A549 (cell line): ENCODE results near the gene BRD1. TPM values are rescaled to one million over a fixed set of nuclear protein-coding genes. Genes with fewer than 3 reads are reported as not detected.

ENCODE experiments used
- ATAC-seq, 2 experiments: fragments of 200-7000 bp in 1 of 2; fragments of >200 bp in 1 of 2; cut with Nextera tagmentation in 1 of 2; cut with Tn5 transposase in 1 of 2; 3 replicates each; pipeline versions ENCODE4 v1.8.0 to v1.9.1; 2018 to 2020; ENCODE audit warnings: mild to moderate bottlenecking in 1 of 2, moderate library complexity in 1 of 2
- CTCF ChIA-PET: fragments of 300-600 bp; sonication (Branson Sonifier 250); formaldehyde crosslinking; extraction: SDS; loops from one replicate; lab custom pipeline; 2021; ENCODE audit warnings: antibody characterized with exemption, inconsistent platforms; lab: Yijun Ruan, JAX
- POLR2A ChIA-PET: fragments of 350-600 bp; formaldehyde crosslinking; extraction: SDS; loops from one replicate; lab custom pipeline; 2021; ENCODE audit warnings: antibody characterized with exemption, inconsistent platforms; lab: Yijun Ruan, JAX
- DNase-seq, 2 experiments: peaks; one replicate each; pipeline versions ENCODE4 v3.0.0 to v3.0.0-alpha.2; 2011 to 2016; ENCODE audit warnings: low read depth in 1 of 2, low spot score in 1 of 2
- FAIRE-seq: peaks from 2 replicates; lab custom pipeline; 2011; peaks lifted over from hg19 to GRCh38; lab: Jason Lieb, UNC
- H3K27ac ChIP-seq, 2 experiments: fragments of >200 bp; sonication (Bioruptor Twin); formaldehyde crosslinking; 3 replicates each; pipeline ENCODE4 v1.5.1; 2016 to 2017
- H3K4me1 ChIP-seq: fragments of >200 bp; sonication (Bioruptor Twin); formaldehyde crosslinking; 3 replicates; pipeline ENCODE4 v1.6.1; 2016
- H3K4me2 ChIP-seq: fragments of >200 bp; sonication (Bioruptor Twin); formaldehyde crosslinking; 3 replicates; pipeline ENCODE4 v1.6.1; 2016
- H3K4me3 ChIP-seq: fragments of >200 bp; sonication (Bioruptor Twin); formaldehyde crosslinking; 3 replicates; pipeline ENCODE4 v1.5.1; 2016
- H3K9me3 ChIP-seq: fragments of >200 bp; sonication (Bioruptor Twin); formaldehyde crosslinking; 3 replicates; pipeline ENCODE4 v1.6.1; 2016
- CHD2 ChIP-seq: fragments of 150-350 bp; IDR thresholded peaks from 2 replicates; pipeline ENCODE4 v1.6.1; 2014; ENCODE audit warnings: low read length; ENCODE audit not compliant: partially characterized antibody
- EP300 ChIP-seq, 2 experiments: fragments of >200 bp; sonication (Bioruptor Twin); formaldehyde crosslinking; IDR thresholded peaks; 2 replicates in 1 of 2; 3 replicates in 1 of 2; pipeline ENCODE4 v1.6.1; 2016 to 2017
- HOXA7 ChIP-seq: fragments of 250-450 bp; sonication (Bioruptor Pico); IDR thresholded peaks from 2 replicates; pipeline ENCODE4 v1.5.0; 2020; ENCODE audit warnings: mild to moderate bottlenecking, moderate library complexity
- HOXB5 ChIP-seq: fragments of 250-450 bp; sonication (Bioruptor Pico); IDR thresholded peaks from 2 replicates; pipeline ENCODE4 v1.5.0; 2020; ENCODE audit warnings: mild to moderate bottlenecking, moderate library complexity
- JUNB ChIP-seq: fragments of >200 bp; sonication (Bioruptor Twin); formaldehyde crosslinking; IDR thresholded peaks from 2 replicates; pipeline ENCODE4 v1.6.1; 2016
- KDM1A ChIP-seq: fragments of 200-600 bp; sonication (generic); IDR thresholded peaks from 2 replicates; pipeline ENCODE4 v1.6.1; 2016; ENCODE audit warnings: low read depth, mild to moderate bottlenecking
- MAFK ChIP-seq: fragments of 450-650 bp; IDR thresholded peaks from 2 replicates; pipeline ENCODE4 v1.6.1; 2014; ENCODE audit not compliant: partially characterized antibody
- MYC ChIP-seq: IDR thresholded peaks from 2 replicates; pipeline ENCODE4 v1.6.1; 2012; ENCODE audit warnings: mild to moderate bottlenecking, inconsistent platforms, low read length, improper control_type of control experiment, borderline replicate concordance
- NPAS2 ChIP-seq: fragments of 250-450 bp; sonication (Bioruptor Pico); IDR thresholded peaks from 2 replicates; pipeline ENCODE4 v1.8.0; 2022; ENCODE audit warnings: mild to moderate bottlenecking, moderate library complexity, borderline replicate concordance
- NR3C1 ChIP-seq: fragments of >200 bp; sonication (Bioruptor Twin); formaldehyde crosslinking; IDR thresholded peaks from 3 replicates; pipeline ENCODE4 v1.6.1; 2017
- PHF8 ChIP-seq: fragments of 200-600 bp; sonication (generic); IDR thresholded peaks from 2 replicates; pipeline ENCODE4 v1.6.1; 2016; ENCODE audit warnings: low read depth, mild to moderate bottlenecking, antibody characterized with exemption, moderate library complexity, borderline replicate concordance
- POLR2A ChIP-seq: IDR thresholded peaks from 2 replicates; pipeline ENCODE4 v1.6.1; 2012; ENCODE audit warnings: mild to moderate bottlenecking, low read length
- POLR2AphosphoS2 ChIP-seq: conservative IDR thresholded peaks from 2 replicates; pipeline ENCODE4 v1.6.1; 2012; ENCODE audit warnings: low read length, improper control_type of control experiment, inconsistent platforms
- RAD21 ChIP-seq, 2 experiments: fragments of >200 bp in 1 of 2; sonication (Bioruptor Twin) in 1 of 2; formaldehyde crosslinking in 1 of 2; IDR thresholded peaks in 1 of 2; conservative IDR thresholded peaks in 1 of 2; 2 replicates in 1 of 2; 3 replicates in 1 of 2; pipeline ENCODE4 v1.6.1; 2012 to 2018; ENCODE audit warnings: inconsistent platforms in 1 of 2
- RARB ChIP-seq: fragments of 250-450 bp; sonication (Bioruptor Pico); IDR thresholded peaks from 2 replicates; pipeline ENCODE4 v1.8.0; 2021; ENCODE audit warnings: mild to moderate bottlenecking, moderate library complexity
- RCOR1 ChIP-seq: fragments of 150-350 bp; IDR thresholded peaks from 2 replicates; pipeline ENCODE4 v1.6.1; 2014; ENCODE audit warnings: antibody characterized with exemption, low read length, low read depth
- RNF2 ChIP-seq: fragments of 200-600 bp; sonication (generic); IDR thresholded peaks from 2 replicates; pipeline ENCODE4 v1.6.1; 2016; ENCODE audit warnings: low read depth, mild to moderate bottlenecking, antibody characterized with exemption, moderate library complexity, borderline replicate concordance
- TFCP2L1 ChIP-seq: fragments of 250-450 bp; sonication (Bioruptor Pico); IDR thresholded peaks from 2 replicates; pipeline ENCODE4 v1.5.0; 2021; ENCODE audit warnings: mild to moderate bottlenecking
- TP53 ChIP-seq: fragments of 250-450 bp; sonication (Bioruptor Pico); IDR thresholded peaks from 2 replicates; pipeline ENCODE4 v1.5.0; 2021; ENCODE audit warnings: mild to moderate bottlenecking, moderate library complexity
- ZFP36 ChIP-seq: fragments of 450-650 bp; IDR thresholded peaks from 2 replicates; pipeline ENCODE4 v1.6.1; 2014; ENCODE audit warnings: borderline replicate concordance; ENCODE audit not compliant: partially characterized antibody
- WGBS: methylation state at CpG from one replicate; pipeline ENCODE4 v1.1.6; 2017; ENCODE audit errors: missing lambda C conversion rate; 5-methylcytosine and 5-hydroxymethylcytosine counted together
- polyA plus RNA-seq, 4 experiments: library from polyadenylated mRNA; depleted of rRNA in 3 of 4; stranded (reverse); fragments of >200 nt; fragmentation: RNase III in 1 of 4; extraction: RNeasy Plus Mini Kit Qiagen cat#74134 plus additional on column Dnase treatment in 1 of 4; gene quantifications; 2 replicates in 3 of 4; 3 replicates in 1 of 4; pipeline ENCODE4 v1.2.3, GENCODE V29; 2011 to 2017
- TF ChIP-seq, protein P1 (sequence below): IDR thresholded peaks from 2 replicates; pipeline ENCODE4 v1.6.1; 2012
- TF ChIP-seq, protein P2 (sequence below): fragments of 250-450 bp; sonication (Bioruptor Pico); IDR thresholded peaks from 2 replicates; pipeline ENCODE4 v1.5.0; 2020; ENCODE audit warnings: low read depth, mild to moderate bottlenecking, moderate library complexity
- TF ChIP-seq, protein P3 (sequence below): IDR thresholded peaks from 2 replicates; pipeline ENCODE4 v1.6.1; 2012
- TF ChIP-seq, protein P4 (sequence below): fragments of 250-450 bp; sonication (Bioruptor Pico); IDR thresholded peaks from 2 replicates; pipeline ENCODE4 v1.5.0; 2021; ENCODE audit warnings: mild to moderate bottlenecking, moderate library complexity, borderline replicate concordance
- TF ChIP-seq, protein P5 (sequence below): fragments of 200-600 bp; sonication (generic); IDR thresholded peaks from 2 replicates; pipeline ENCODE4 v1.6.1; 2016; ENCODE audit warnings: antibody characterized with exemption, mild to moderate bottlenecking, moderate library complexity
- TF ChIP-seq, protein P6 (sequence below): fragments of >200 bp; sonication (Bioruptor Twin); formaldehyde crosslinking; IDR thresholded peaks from 3 replicates; pipeline ENCODE4 v1.6.1; 2016
- TF ChIP-seq, protein P7 (sequence below): fragments of 150-350 bp; IDR thresholded peaks from 2 replicates; pipeline ENCODE4 v1.6.1; 2014; ENCODE audit warnings: low read depth, mild to moderate bottlenecking, low read length

Gene BRD1
- polyA plus RNA-seq, 2 of the 4 experiments (the other 2 are of a cell fraction) = 3.7 to 11.5 TPM

DNA sequence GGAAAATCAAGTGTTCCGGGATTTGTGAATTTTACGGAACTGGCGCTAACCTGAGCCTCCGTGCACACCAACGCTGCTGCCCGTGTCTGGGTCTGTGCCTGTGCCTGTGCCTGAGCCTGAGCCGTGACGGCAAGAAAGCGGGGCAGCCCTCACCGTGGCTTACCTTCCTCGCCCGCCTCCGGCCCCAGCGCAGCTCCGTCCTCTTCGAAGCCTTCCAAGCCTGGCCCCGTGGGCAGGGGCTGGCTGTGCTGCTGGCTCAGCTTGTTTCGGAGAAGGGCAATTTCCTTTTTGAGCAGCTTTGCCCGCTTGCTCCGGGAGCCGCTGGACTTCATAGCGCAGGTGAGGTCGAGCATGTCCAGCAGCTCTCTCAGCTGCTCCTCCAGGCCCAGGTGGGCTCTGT, 33.8 kb downstream of the BRD1 start:
- FAIRE-seq = no peak
- H3K9me3 ChIP-seq = no peaks in the 10 kb centered on the region
- 96% methylated on average over 22 of the region's 23 CpGs for WGBS
- no peaks in the 10 kb centered on the region for H3K4me1 ChIP-seq
- POLR2A ChIA-PET = no interaction called here
- no peak overlapping the region for H3K27ac ChIP-seq
- ATAC-seq = no peak
- TF ChIP-seq HOXB5 (CRISPR knock-in tag) (no peak), RNF2 (no peak), TP53 (CRISPR knock-in tag) (no peak), ZFP36 (no peak), POLR2AphosphoS2 (no peak), RARB (CRISPR knock-in tag) (no peak), NPAS2 (CRISPR knock-in tag) (no peak), PHF8 (no peak), CHD2 (no peak)
- TF ChIP-seq, protein P1, sequence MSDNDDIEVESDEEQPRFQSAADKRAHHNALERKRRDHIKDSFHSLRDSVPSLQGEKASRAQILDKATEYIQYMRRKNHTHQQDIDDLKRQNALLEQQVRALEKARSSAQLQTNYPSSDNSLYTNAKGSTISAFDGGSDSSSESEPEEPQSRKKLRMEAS = no peak
- TF ChIP-seq, protein P2, sequence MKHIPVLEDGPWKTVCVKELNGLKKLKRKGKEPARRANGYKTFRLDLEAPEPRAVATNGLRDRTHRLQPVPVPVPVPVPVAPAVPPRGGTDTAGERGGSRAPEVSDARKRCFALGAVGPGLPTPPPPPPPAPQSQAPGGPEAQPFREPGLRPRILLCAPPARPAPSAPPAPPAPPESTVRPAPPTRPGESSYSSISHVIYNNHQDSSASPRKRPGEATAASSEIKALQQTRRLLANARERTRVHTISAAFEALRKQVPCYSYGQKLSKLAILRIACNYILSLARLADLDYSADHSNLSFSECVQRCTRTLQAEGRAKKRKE = no peak
- TF ChIP-seq, protein P3, sequence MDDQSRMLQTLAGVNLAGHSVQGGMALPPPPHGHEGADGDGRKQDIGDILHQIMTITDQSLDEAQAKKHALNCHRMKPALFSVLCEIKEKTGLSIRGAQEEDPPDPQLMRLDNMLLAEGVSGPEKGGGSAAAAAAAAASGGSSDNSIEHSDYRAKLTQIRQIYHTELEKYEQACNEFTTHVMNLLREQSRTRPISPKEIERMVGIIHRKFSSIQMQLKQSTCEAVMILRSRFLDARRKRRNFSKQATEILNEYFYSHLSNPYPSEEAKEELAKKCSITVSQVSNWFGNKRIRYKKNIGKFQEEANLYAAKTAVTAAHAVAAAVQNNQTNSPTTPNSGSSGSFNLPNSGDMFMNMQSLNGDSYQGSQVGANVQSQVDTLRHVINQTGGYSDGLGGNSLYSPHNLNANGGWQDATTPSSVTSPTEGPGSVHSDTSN = no peak
- TF ChIP-seq, protein P4, sequence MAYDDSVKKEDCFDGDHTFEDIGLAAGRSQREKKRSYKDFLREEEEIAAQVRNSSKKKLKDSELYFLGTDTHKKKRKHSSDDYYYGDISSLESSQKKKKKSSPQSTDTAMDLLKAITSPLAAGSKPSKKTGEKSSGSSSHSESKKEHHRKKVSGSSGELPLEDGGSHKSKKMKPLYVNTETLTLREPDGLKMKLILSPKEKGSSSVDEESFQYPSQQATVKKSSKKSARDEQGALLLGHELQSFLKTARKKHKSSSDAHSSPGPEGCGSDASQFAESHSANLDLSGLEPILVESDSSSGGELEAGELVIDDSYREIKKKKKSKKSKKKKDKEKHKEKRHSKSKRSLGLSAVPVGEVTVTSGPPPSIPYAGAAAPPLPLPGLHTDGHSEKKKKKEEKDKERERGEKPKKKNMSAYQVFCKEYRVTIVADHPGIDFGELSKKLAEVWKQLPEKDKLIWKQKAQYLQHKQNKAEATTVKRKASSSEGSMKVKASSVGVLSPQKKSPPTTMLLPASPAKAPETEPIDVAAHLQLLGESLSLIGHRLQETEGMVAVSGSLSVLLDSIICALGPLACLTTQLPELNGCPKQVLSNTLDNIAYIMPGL = no peak
- TF ChIP-seq, protein P5, sequence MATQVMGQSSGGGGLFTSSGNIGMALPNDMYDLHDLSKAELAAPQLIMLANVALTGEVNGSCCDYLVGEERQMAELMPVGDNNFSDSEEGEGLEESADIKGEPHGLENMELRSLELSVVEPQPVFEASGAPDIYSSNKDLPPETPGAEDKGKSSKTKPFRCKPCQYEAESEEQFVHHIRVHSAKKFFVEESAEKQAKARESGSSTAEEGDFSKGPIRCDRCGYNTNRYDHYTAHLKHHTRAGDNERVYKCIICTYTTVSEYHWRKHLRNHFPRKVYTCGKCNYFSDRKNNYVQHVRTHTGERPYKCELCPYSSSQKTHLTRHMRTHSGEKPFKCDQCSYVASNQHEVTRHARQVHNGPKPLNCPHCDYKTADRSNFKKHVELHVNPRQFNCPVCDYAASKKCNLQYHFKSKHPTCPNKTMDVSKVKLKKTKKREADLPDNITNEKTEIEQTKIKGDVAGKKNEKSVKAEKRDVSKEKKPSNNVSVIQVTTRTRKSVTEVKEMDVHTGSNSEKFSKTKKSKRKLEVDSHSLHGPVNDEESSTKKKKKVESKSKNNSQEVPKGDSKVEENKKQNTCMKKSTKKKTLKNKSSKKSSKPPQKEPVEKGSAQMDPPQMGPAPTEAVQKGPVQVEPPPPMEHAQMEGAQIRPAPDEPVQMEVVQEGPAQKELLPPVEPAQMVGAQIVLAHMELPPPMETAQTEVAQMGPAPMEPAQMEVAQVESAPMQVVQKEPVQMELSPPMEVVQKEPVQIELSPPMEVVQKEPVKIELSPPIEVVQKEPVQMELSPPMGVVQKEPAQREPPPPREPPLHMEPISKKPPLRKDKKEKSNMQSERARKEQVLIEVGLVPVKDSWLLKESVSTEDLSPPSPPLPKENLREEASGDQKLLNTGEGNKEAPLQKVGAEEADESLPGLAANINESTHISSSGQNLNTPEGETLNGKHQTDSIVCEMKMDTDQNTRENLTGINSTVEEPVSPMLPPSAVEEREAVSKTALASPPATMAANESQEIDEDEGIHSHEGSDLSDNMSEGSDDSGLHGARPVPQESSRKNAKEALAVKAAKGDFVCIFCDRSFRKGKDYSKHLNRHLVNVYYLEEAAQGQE = no peak
- H3K4me3 ChIP-seq = no peak overlapping the region
- CTCF ChIA-PET = no interaction called here
- no peak for DNase-seq
- H3K4me2 ChIP-seq = no peak overlapping the region

DNA sequence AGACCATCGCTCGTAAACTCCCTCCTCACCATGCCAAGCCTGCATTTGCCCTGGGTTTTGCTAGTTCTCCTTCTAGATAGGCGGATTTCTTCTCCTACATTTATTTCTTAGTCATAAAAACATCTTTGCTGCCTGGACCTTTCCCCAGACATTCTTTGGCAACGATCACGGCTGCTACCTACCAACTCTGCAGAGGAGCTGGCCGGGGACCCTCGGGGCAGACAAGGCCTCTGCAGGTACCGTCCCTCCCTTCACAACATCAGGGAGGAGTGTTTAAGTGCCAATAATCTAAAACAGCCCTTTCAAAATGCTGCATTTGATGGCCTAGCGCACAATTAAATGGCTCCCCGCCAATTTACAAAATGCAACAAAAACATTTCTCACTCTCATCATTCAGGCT, 34.4 kb downstream of the BRD1 start:
- no peak for ATAC-seq
- no peak for FAIRE-seq
- 96% methylated on average over 10 of the region's 10 CpGs for WGBS
- TF ChIP-seq, protein P6, sequence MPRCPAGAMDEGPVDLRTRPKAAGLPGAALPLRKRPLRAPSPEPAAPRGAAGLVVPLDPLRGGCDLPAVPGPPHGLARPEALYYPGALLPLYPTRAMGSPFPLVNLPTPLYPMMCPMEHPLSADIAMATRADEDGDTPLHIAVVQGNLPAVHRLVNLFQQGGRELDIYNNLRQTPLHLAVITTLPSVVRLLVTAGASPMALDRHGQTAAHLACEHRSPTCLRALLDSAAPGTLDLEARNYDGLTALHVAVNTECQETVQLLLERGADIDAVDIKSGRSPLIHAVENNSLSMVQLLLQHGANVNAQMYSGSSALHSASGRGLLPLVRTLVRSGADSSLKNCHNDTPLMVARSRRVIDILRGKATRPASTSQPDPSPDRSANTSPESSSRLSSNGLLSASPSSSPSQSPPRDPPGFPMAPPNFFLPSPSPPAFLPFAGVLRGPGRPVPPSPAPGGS = no peak
- TF ChIP-seq KDM1A (no peak), MAFK (no peak), NR3C1 (no peak), JUNB (no peak), POLR2A (no peak), RAD21 (conservative IDR thresholded peaks at IDR 0.05 in 1 of 2, IDR thresholded peaks at IDR 0.05 in 1 of 2) (no peak), EP300 (IDR thresholded peaks at IDR 0.05) (no peak), HOXA7 (CRISPR knock-in tag) (no peak), RCOR1 (no peak), MYC (no peak), TFCP2L1 (no peak)
- TF ChIP-seq, protein P2 = no peak
- TF ChIP-seq, protein P1 = no peak
- TF ChIP-seq, protein P7, sequence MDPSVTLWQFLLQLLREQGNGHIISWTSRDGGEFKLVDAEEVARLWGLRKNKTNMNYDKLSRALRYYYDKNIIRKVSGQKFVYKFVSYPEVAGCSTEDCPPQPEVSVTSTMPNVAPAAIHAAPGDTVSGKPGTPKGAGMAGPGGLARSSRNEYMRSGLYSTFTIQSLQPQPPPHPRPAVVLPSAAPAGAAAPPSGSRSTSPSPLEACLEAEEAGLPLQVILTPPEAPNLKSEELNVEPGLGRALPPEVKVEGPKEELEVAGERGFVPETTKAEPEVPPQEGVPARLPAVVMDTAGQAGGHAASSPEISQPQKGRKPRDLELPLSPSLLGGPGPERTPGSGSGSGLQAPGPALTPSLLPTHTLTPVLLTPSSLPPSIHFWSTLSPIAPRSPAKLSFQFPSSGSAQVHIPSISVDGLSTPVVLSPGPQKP = no peak

More for the DNA sequence above, 34.4 kb downstream of the BRD1 start:
- Histone ChIP-seq H3K4me3 (no peak overlapping the region), H3K9me3 (no peaks in the 10 kb centered on the region), H3K4me1 (no peaks in the 10 kb centered on the region), H3K4me2 (no peak overlapping the region), H3K27ac (no peak overlapping the region)
- CTCF ChIA-PET = no interaction called here
- POLR2A ChIA-PET = no interaction called here
- no peak for DNase-seq
